Gastrocnemius medialis (tissue), 4 donors: Measurements from ENCODE around the gene POLD1. TPM values are rescaled to one million over a fixed set of nuclear protein-coding genes. Genes with fewer than 3 reads are reported as not detected.

Experiments
- ATAC-seq, 2 donors: fragments of 150-250 bp; one replicate each; pipeline ENCODE4 v1.9.1; 2016
- DNase-seq, 2 donors: peaks; one replicate each; pipeline ENCODE4 v3.0.0-alpha.2; 2019
- H3K27ac ChIP-seq, 4 donors: fragments of 200-600 bp; sonication (generic); 1 replicate in 1 of 4; 2 replicates in 3 of 4; pipeline ENCODE4 v1.5.1; 2016 to 2018; ENCODE audit warnings: mild to moderate bottlenecking in 2 of 4, moderate library complexity in 1 of 4
- H3K27me3 ChIP-seq, 3 donors: fragments of 200-600 bp; sonication (generic) in 2 of 3; 1 replicate in 1 of 3; 2 replicates in 2 of 3; pipeline versions ENCODE4 v1.5.1 to v1.6.0; 2016 to 2019; ENCODE audit warnings: mild to moderate bottlenecking in 1 of 3, moderate library complexity in 1 of 3
- H3K36me3 ChIP-seq, 2 donors: fragments of 200-600 bp; sonication (generic) in 1 of 2; one replicate each; pipeline ENCODE4 v1.5.1; 2017 to 2018
- H3K4me1 ChIP-seq, 2 donors: fragments of 200-600 bp; sonication (generic) in 1 of 2; one replicate each; pipeline ENCODE4 v1.5.1; 2016 to 2017; ENCODE audit warnings: mild to moderate bottlenecking in 2 of 2
- H3K4me3 ChIP-seq, 4 donors: fragments of 200-600 bp; sonication (generic) in 3 of 4; 1 replicate in 1 of 4; 2 replicates in 3 of 4; pipeline ENCODE4 v1.5.1; 2016 to 2019; ENCODE audit warnings: mild to moderate bottlenecking in 2 of 4
- H3K9me3 ChIP-seq, 3 donors: fragments of 200-600 bp; sonication (generic) in 2 of 3; 1 replicate in 1 of 3; 2 replicates in 2 of 3; pipeline ENCODE4 v1.5.1; 2016 to 2019
- POLR2A ChIP-seq, 2 donors: fragments of 450-650 bp; IDR thresholded peaks; one replicate each; pipeline ENCODE4 v1.6.1; 2017; ENCODE audit warnings: antibody characterized with exemption in 2 of 2, mild to moderate bottlenecking in 2 of 2, moderate library complexity in 2 of 2
- in situ Hi-C, 4 donors: fragments of 200-750 bp; cut with MboI; loops; one replicate each; pipeline versions ENCODE4 v1.15.0 to v1.8.0; 2017; ENCODE audit warnings: low sequenced_read_pairs in 4 of 4
- intact Hi-C: fragments of 100-400 bp; cut with DNase I; formaldehyde crosslinking; loops from one replicate; pipeline ENCODE4 v1.15.1; 2023; ENCODE audit warnings: low total_unique reads
- total RNA-seq, 4 donors: library from RNA; depleted of rRNA; stranded (reverse); fragments of >200 nt; gene quantifications; one replicate each; pipeline versions ENCODE4 v1.1.0 to v1.2.3, GENCODE V29; 2016
- TF ChIP-seq, protein P1 (sequence below), 5 experiments: fragments of 450-650 bp in 3 of 5; fragments of 200-600 bp in 2 of 5; sonication (generic) in 2 of 5; IDR thresholded peaks in 4 of 5; conservative IDR thresholded peaks in 1 of 5; 1 replicate in 4 of 5; 2 replicates in 1 of 5; pipeline ENCODE4 v1.5.1; 2016 to 2019; ENCODE audit warnings: antibody characterized with exemption in 5 of 5, mild to moderate bottlenecking in 3 of 5, moderate library complexity in 3 of 5

POLD1 gene
- total RNA-seq, 4 donors from 2014 or later, result 4.0 to 18.3 (median 6.0) TPM

DNA sequence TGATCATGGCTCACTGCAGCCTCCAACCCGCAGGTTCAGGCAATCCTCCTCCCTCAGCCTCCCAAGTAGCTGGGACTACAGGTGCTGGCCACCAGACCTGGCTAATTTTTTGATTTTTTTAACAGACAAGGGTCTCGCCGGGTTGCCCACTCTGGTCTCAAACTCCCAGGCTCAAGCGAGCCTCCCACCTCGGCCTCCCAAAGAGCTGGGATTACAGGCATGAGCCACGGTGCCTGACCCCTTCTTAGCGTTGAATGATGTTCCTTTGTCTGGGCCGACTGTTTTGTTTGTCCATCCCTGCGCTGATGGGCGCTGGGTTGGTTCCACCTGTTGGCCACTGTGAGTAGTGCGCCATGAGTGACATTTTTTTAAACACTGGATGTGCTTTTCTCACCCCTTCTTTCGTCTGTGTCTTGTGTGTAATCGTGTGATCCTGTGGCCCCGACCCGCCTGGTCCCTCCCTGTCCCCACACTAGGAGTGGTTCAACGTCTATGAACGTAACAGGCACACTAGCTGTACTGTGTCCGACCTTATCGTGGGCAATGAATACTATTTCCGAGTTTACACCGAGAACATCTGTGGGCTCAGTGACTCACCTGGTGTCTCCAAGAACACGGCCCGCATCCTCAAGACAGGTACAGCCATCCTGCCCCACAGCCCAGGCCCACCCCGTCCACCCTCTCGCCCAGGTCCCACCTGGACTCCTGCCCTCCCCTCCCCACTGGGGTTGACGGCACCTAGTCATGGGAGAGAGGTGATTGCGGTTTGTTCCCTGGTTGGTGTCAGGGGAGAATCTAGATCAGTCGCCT, 77.1 kb downstream of the POLD1 start:
- Histone ChIP-seq H3K9me3 (no peaks in the 10 kb centered on the region), H3K4me1 (peaks cover 0 to 8% of the 10 kb centered on the region in 2 donors), H3K4me3 (no peak overlapping the region), H3K27ac (peak overlapping the region in 1 of 4 donors; percentile 46), H3K36me3 (no peaks in the 10 kb centered on the region), H3K27me3 (peaks cover 7 to 9% (median 9%) of the 10 kb centered on the region in 3 donors)
- DNase-seq (peak in 1 of 2 donors; percentile 59), ATAC-seq (peak; percentile 55 to 67)
- intact Hi-C loops, result loop anchor here (1.0 to 10.0 kb wide), 2 partner anchors 93 to 94 kb away; no protein-coding TSS in a partner anchor
- in situ Hi-C loops, result loop anchor here in 3 of 4 donors (5.0 to 25.0 kb wide), 2 partner anchors 94 to 99 kb away; partner anchors contain the start of gene NAPSA (in 3 of the 3)
- TF ChIP-seq, protein P1, sequence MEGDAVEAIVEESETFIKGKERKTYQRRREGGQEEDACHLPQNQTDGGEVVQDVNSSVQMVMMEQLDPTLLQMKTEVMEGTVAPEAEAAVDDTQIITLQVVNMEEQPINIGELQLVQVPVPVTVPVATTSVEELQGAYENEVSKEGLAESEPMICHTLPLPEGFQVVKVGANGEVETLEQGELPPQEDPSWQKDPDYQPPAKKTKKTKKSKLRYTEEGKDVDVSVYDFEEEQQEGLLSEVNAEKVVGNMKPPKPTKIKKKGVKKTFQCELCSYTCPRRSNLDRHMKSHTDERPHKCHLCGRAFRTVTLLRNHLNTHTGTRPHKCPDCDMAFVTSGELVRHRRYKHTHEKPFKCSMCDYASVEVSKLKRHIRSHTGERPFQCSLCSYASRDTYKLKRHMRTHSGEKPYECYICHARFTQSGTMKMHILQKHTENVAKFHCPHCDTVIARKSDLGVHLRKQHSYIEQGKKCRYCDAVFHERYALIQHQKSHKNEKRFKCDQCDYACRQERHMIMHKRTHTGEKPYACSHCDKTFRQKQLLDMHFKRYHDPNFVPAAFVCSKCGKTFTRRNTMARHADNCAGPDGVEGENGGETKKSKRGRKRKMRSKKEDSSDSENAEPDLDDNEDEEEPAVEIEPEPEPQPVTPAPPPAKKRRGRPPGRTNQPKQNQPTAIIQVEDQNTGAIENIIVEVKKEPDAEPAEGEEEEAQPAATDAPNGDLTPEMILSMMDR (IDR thresholded peaks at IDR 0.05 in 4 of 5, conservative IDR thresholded peaks at IDR 0.05 in 1 of 5), result peak; percentile 67 to 82 (median 76)
- TF ChIP-seq POLR2A (IDR thresholded peaks at IDR 0.05), result no peak

DNA sequence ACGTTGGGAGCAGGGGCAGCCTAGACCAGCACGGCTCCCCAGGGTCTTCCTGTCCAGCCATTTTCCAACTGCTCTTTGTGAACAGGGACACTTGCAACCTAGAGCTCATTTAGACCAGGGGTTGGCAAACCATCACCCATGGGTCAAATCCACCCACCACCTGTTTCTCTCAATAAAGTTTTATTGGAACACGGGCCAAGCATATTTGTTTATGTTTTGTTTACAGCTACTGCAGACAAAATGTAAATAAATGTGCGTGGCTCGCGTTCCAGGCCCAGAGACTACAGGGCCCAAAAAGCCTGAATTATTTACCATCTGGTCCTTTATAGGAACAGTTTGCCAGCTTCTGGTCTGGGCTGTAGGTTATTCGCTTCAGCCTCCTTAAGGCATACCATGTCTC, 78.8 kb downstream of the POLD1 start:
- intact Hi-C loops, result loop anchor here (10.0 kb wide), 1 partner anchor 92 kb away; no protein-coding TSS in a partner anchor
- TF ChIP-seq, protein P1 (IDR thresholded peaks at IDR 0.05 in 4 of 5, conservative IDR thresholded peaks at IDR 0.05 in 1 of 5), result no peak
- no peak for TF ChIP-seq POLR2A (IDR thresholded peaks at IDR 0.05)
- Histone ChIP-seq H3K4me3 (no peak overlapping the region), H3K36me3 (no peaks in the 10 kb centered on the region), H3K4me1 (peaks cover 0 to 8% of the 10 kb centered on the region in 2 donors), H3K9me3 (no peaks in the 10 kb centered on the region), H3K27ac (peak overlapping the region in 1 of 4 donors; percentile 75), H3K27me3 (peaks cover 4 to 9% (median 9%) of the 10 kb centered on the region in 3 donors)
- ATAC-seq, result no peak
- DNase-seq, result no peak
- in situ Hi-C loops, result loop anchor here in 3 of 4 donors (5.0 to 25.0 kb wide), 2 partner anchors 96 to 101 kb away; partner anchors contain the start of gene NAPSA (in 3 of the 3)

DNA sequence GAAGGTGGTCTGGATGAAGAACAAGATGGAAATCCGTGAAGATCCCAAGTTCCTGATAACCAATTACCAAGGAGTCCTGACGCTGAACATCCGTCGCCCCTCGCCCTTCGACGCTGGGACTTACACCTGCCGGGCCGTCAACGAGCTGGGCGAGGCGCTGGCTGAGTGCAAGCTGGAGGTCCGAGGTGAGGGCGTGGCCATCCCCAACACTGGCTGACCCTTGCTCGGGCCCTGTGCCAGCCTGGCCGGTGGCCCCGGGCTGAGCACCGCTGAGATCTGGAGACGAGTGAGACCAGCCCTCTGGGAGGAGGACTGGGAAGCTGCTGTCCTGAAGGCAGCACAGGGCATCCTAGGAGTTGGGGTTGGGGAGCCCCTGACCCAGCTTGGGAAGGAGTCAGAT, 80.2 kb downstream of the POLD1 start:
- H3K4me3 ChIP-seq, result no peak overlapping the region
- H3K9me3 ChIP-seq, result no peaks in the 10 kb centered on the region
- no peaks in the 10 kb centered on the region for H3K27me3 ChIP-seq
- no peak for TF ChIP-seq POLR2A (IDR thresholded peaks at IDR 0.05)
- TF ChIP-seq, protein P1 (IDR thresholded peaks at IDR 0.05 in 4 of 5, conservative IDR thresholded peaks at IDR 0.05 in 1 of 5), result no peak
- DNase-seq, result no peak
- ATAC-seq, result no peak
- intact Hi-C loops, result loop anchor here (10.0 kb wide), 1 partner anchor 90 kb away; no protein-coding TSS in a partner anchor
- in situ Hi-C loops, result loop anchor here in 3 of 4 donors (5.0 to 25.0 kb wide), 2 partner anchors 97 to 102 kb away; partner anchors contain the start of gene NAPSA (in 3 of the 3)
- no peaks in the 10 kb centered on the region for H3K36me3 ChIP-seq
- H3K27ac ChIP-seq, result peak overlapping the region in 1 of 4 donors; percentile 75
- peaks cover 0 to 8% of the 10 kb centered on the region in 2 donors for H3K4me1 ChIP-seq

- Histone ChIP-seq H3K9me3 (no peaks in the 10 kb centered on the region), H3K27ac (peak overlapping the region; percentile 65 to 76 (median 71)), H3K27me3 (no peaks in the 10 kb centered on the region), H3K4me3 (no peak overlapping the region), H3K36me3 (no peaks in the 10 kb centered on the region), H3K4me1 (peaks cover 0 to 8% of the 10 kb centered on the region in 2 donors)
- DNase-seq (no peak), ATAC-seq (no peak)
- intact Hi-C loops, result loop anchor here (10.0 kb wide), 1 partner anchor 90 kb away; no protein-coding TSS in a partner anchor
- TF ChIP-seq, protein P1 (IDR thresholded peaks at IDR 0.05 in 4 of 5, conservative IDR thresholded peaks at IDR 0.05 in 1 of 5), result no peak
- TF ChIP-seq POLR2A (IDR thresholded peaks at IDR 0.05), result no peak
- in situ Hi-C loops, result loop anchor here in 3 of 4 donors (5.0 to 25.0 kb wide), 2 partner anchors 98 to 103 kb away; partner anchors contain the start of gene NAPSA (in 3 of the 3)
Measured at GRCh38 chr19:50465000-50465399, 80.9 kb downstream of the POLD1 start.
